ENCODE data around the gene ANP32A. TPM values are rescaled to one million over a fixed set of nuclear protein-coding genes. Genes with fewer than 3 reads are reported as not detected.
"Not testable (repeated sequence)": the region's sequence is repeated elsewhere in the genome, so short reads cannot be mapped to it uniquely, and the experiment has no call there.

ANP32A gene
- 10 to 100 TPM; 35.5 to 60.4 (median 47.3) TPM for total RNA-seq

DNA sequence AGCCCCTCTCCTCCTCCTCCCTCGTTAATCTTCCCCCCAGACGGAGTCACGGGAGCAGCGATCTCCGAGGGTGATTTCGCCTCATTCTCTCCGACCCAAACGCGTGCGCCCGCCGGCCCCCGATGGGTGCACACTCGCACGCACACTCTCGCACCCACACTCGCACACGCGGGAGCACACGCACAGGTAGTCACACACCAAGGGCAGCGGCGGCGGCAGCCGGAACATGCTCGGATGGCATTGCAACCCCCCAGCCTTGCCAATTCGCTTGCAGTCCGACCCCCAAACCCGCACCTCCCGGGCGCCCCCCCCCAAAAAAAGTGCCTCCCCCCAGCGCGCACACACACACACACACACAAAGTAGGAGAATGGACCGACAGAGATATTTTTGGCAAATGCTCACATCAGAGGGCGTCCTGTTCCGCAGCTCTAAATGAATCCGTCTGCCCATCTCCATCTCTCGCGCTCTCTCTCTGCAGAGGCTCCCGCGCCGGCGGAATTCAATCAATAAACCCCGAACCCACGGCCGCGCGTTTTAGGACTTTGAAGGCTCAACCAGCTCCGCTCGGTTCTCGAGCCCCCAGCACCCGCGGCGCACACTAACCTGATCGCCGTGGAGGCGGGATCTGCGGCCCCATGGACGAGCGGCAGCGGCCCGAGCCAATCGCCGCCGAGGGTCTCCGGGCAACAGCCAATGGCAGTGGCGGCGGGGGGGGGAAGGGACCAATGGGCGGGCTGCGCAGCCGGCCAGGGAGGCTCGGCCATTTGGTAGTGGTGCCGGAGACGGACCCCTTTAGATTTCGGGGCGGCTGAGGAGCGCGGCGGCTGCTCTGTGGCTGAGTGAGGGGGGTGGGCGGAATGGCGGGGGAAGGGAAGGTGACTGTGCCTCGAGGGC, at the start of gene ANP32A:
Gene ANP32A, minus strand, starts transcription at position 601 of the 895 bp plus-strand sequence. Its CDS starts 144 bp downstream, at position 457.
- DNase-seq (ENCODE audit: low spot score) (peak; percentile 80), ATAC-seq (ENCODE audit: low FRiP score) (peak; percentile 84)
- no peak for TF ChIP-seq CTCF (IDR thresholded peaks at IDR 0.05)

- no peak for DNase-seq (ENCODE audit: low spot score)
- TF ChIP-seq CTCF (IDR thresholded peaks at IDR 0.05), result no peak
Measured at GRCh38 chr15:68868296-68868695, 47.6 kb upstream of the ANP32A start.

GRCh38 chr15:68862415-68862814, 41.7 kb upstream of the ANP32A start:
- DNase-seq (ENCODE audit: low spot score) (no peak), ATAC-seq (ENCODE audit: low FRiP score) (no peak)
- no peak for TF ChIP-seq CTCF (IDR thresholded peaks at IDR 0.05)

More at GRCh38 chr15:68868296-68868695, 47.6 kb upstream of the ANP32A start:
- ATAC-seq (ENCODE audit: low FRiP score), result no peak

DNA sequence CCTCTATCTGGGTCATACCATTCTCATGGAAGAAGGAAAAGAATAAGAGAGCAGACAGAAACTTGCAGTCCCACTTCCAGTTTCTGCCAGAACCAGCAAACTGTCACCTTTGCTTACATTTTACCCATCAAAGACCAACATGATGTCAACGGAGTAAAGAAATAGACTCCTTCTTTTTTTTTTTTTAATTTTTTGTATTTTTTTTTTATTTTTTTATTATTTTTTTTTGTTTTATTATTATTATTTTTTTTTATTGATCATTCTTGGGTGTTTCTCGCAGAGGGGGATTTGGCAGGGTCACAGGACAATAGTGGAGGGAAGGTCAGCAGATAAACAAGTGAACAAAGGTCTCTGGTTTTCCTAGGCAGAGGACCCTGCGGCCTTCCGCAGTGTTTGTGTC, 38.0 kb upstream of the ANP32A start:
- DNase-seq (ENCODE audit: low spot score); ATAC-seq (ENCODE audit: low FRiP score): not testable (repeated sequence)

GRCh38 chr15:68857443-68857842, 36.7 kb upstream of the ANP32A start:
- DNase-seq (ENCODE audit: low spot score); ATAC-seq (ENCODE audit: low FRiP score): not testable (repeated sequence)

- no peak for ATAC-seq (ENCODE audit: low FRiP score)
- no peak for DNase-seq (ENCODE audit: low spot score)
Measured at GRCh38 chr15:68852461-68852860, 31.8 kb upstream of the ANP32A start.

GRCh38 chr15:68851971-68852370, 31.3 kb upstream of the ANP32A start:
- TF ChIP-seq CTCF (IDR thresholded peaks at IDR 0.05), result no peak
- DNase-seq (ENCODE audit: low spot score) (no peak), ATAC-seq (ENCODE audit: low FRiP score) (no peak)

More at GRCh38 chr15:68852461-68852860, 31.8 kb upstream of the ANP32A start:
- no peak for TF ChIP-seq CTCF (IDR thresholded peaks at IDR 0.05)

DNA sequence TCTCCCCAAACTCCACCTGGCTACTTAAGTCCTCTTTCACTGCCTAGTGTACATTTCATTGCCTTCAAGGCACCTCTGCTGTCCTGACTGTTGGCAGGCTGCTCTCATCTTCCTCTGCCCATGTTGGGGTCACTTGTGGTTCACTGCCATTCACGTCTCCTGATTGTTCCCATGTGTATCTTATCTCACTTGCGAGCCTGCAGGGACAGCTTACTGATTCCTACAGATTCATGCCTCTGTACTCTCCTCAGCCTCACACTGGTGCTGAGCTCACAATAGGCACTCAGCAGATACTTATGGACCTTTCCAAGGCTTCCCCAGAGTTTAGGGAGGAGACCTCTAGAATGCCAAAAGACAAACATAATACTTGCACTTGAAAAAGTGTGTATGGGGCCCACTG, 28.8 kb upstream of the ANP32A start:
- TF ChIP-seq CTCF (IDR thresholded peaks at IDR 0.05), result no peak
- no peak for ATAC-seq (ENCODE audit: low FRiP score)
- no peak for DNase-seq (ENCODE audit: low spot score)

Data from omental fat pad (tissue), 4 donors.